Measurements from ENCODE around the gene CDKAL1. TPM values are rescaled to one million over a fixed set of nuclear protein-coding genes. Genes with fewer than 3 reads are reported as not detected.

Gene CDKAL1
- total RNA-seq, 1 experiment from 2014 or later = 20.6 TPM

DNA sequence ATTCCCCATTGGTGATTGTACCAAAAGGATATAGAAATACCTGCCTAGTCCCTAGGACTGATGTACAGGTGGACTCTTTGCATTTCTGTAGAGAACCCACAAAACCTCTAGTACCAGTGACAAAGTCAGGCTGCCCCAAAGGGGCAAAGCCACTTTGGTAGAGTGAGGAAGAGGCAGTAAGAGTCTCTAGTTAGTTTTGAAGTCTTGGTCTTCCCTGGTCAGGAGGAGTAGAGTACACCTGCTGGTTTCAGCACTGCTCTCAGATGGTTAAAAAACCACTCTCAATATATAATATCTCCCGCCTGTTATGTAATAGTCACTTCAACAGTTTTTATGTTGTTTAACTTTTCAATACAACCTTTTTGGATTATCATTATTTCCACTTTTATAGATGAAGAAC is 344.9 kb downstream of the CDKAL1 start (continued):
- TF ChIP-seq AR (CRISPR knock-in tag; IDR thresholded peaks at IDR 0.05) (no peak), PRRX2 (CRISPR knock-in tag; IDR thresholded peaks at IDR 0.05) (no peak), SMAD4 (CRISPR knock-in tag; IDR thresholded peaks at IDR 0.05) (no peak), ZNF425 (CRISPR knock-in tag; conservative IDR thresholded peaks at IDR 0.05) (no peak), SOX15 (CRISPR knock-in tag; IDR thresholded peaks at IDR 0.05) (no peak), ZNF232 (CRISPR knock-in tag; IDR thresholded peaks at IDR 0.05) (no peak), ZNF671 (CRISPR knock-in tag; IDR thresholded peaks at IDR 0.05) (no peak), SP1 (CRISPR knock-in tag; conservative IDR thresholded peaks at IDR 0.05) (no peak), ZNF423 (CRISPR knock-in tag; IDR thresholded peaks at IDR 0.05) (no peak), MYBL2 (CRISPR knock-in tag; IDR thresholded peaks at IDR 0.05) (no peak), NR1H2 (CRISPR knock-in tag; IDR thresholded peaks at IDR 0.05) (no peak), ARID4B (CRISPR knock-in tag; IDR thresholded peaks at IDR 0.05; ENCODE audit: borderline replicate concordance) (no peak)

GRCh38 chr6:20879526-20879925 is 345.3 kb downstream of the CDKAL1 start:
- ATAC-seq (no peak), DNase-seq (ENCODE audit: low spot score) (no peak)
- peaks cover 5% of the 10 kb centered on the region for H3K36me3 Mint-ChIP-seq
- H3K4me1 Mint-ChIP-seq = peaks cover 83% of the 10 kb centered on the region
- no peak overlapping the region for H3K4me3 Mint-ChIP-seq
- H3K27me3 Mint-ChIP-seq (ENCODE audit: low read depth) = no peaks in the 10 kb centered on the region
- peak overlapping the region; percentile 80 for H3K27ac Mint-ChIP-seq
- POLR2A ChIA-PET = interaction anchor here (0.6 kb wide), 1 partner anchor 197 kb away, joined by 4 read pairs; no protein-coding TSS in a partner anchor
- TF ChIP-seq ATF1 (CRISPR knock-in tag; IDR thresholded peaks at IDR 0.05) (no peak), HMGA2 (CRISPR knock-in tag; IDR thresholded peaks at IDR 0.05) (no peak), FOXP1 (CRISPR knock-in tag; IDR thresholded peaks at IDR 0.05; ENCODE audit: borderline replicate concordance) (no peak)
- peaks cover 6% of the 10 kb centered on the region for H3K9me3 Mint-ChIP-seq
- CTCF ChIA-PET = no interaction called here

GRCh38 chr6:20881365-20881764 is 347.1 kb downstream of the CDKAL1 start:
- H3K27ac Mint-ChIP-seq = peak overlapping the region; percentile 96
- TF ChIP-seq PRRX2 (CRISPR knock-in tag; IDR thresholded peaks at IDR 0.05) (no peak), IRF2 (CRISPR knock-in tag; IDR thresholded peaks at IDR 0.05; ENCODE audit: borderline replicate concordance, low read depth) (no peak), ZNF396 (CRISPR knock-in tag; IDR thresholded peaks at IDR 0.05; ENCODE audit: borderline replicate concordance) (no peak), NFE2L1 (CRISPR knock-in tag; IDR thresholded peaks at IDR 0.05) (no peak), ZNF263 (CRISPR knock-in tag; IDR thresholded peaks at IDR 0.05; ENCODE audit: low read depth) (no peak), ZNF671 (CRISPR knock-in tag; IDR thresholded peaks at IDR 0.05) (no peak)
- TF ChIP-seq, protein P1, sequence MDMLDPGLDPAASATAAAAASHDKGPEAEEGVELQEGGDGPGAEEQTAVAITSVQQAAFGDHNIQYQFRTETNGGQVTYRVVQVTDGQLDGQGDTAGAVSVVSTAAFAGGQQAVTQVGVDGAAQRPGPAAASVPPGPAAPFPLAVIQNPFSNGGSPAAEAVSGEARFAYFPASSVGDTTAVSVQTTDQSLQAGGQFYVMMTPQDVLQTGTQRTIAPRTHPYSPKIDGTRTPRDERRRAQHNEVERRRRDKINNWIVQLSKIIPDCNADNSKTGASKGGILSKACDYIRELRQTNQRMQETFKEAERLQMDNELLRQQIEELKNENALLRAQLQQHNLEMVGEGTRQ (CRISPR knock-in tag; IDR thresholded peaks at IDR 0.05) = no peak
- TF ChIP-seq, protein P2, sequence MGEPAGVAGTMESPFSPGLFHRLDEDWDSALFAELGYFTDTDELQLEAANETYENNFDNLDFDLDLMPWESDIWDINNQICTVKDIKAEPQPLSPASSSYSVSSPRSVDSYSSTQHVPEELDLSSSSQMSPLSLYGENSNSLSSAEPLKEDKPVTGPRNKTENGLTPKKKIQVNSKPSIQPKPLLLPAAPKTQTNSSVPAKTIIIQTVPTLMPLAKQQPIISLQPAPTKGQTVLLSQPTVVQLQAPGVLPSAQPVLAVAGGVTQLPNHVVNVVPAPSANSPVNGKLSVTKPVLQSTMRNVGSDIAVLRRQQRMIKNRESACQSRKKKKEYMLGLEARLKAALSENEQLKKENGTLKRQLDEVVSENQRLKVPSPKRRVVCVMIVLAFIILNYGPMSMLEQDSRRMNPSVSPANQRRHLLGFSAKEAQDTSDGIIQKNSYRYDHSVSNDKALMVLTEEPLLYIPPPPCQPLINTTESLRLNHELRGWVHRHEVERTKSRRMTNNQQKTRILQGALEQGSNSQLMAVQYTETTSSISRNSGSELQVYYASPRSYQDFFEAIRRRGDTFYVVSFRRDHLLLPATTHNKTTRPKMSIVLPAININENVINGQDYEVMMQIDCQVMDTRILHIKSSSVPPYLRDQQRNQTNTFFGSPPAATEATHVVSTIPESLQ (CRISPR knock-in tag; IDR thresholded peaks at IDR 0.05) = no peak
- no peaks in the 10 kb centered on the region for H3K27me3 Mint-ChIP-seq (ENCODE audit: low read depth)
- DNase-seq (ENCODE audit: low spot score) = no peak
- ATAC-seq = no peak
- no peak overlapping the region for H3K4me3 Mint-ChIP-seq
- ChIA-PET POLR2A (no interaction called here), CTCF (no interaction called here)
- H3K4me1 Mint-ChIP-seq = peaks cover 83% of the 10 kb centered on the region
- peaks cover 17% of the 10 kb centered on the region for H3K9me3 Mint-ChIP-seq
- peaks cover 19% of the 10 kb centered on the region for H3K36me3 Mint-ChIP-seq
